PC-9 (cell line): ENCODE measurements around the gene TAS1R1.

Experiments
- CTCF ChIP-seq: fragments of 200-600 bp; sonication (generic); conservative IDR thresholded peaks from 2 replicates; pipeline ENCODE4 v1.6.1; 2017; ENCODE audit warnings: mixed run types, antibody characterized with exemption, mild to moderate bottlenecking, moderate library complexity
- EZH2 ChIP-seq: fragments of 200-600 bp; sonication (generic); IDR thresholded peaks from 2 replicates; pipeline ENCODE4 v1.8.0; 2017; ENCODE audit warnings: antibody characterized with exemption, low read depth

- no peak for TF ChIP-seq CTCF
- TF ChIP-seq EZH2: no peak
Observed at GRCh38 chr1:6572653-6573383, 17.7 kb downstream of the TAS1R1 start.
